ENCODE results near the gene KYAT1. TPM values are rescaled to one million over a fixed set of nuclear protein-coding genes. Genes with fewer than 3 reads are reported as not detected.

The KYAT1 gene
- total and polyA plus RNA-seq, 2 of the 8 experiments (the other 6 are each of a cell fraction or from before 2014, with no cell fraction given), result 30.4 to 42.2 TPM

GRCh38 chr9:128895556-128895955 lies 13.8 kb upstream of the KYAT1 start:
- Histone ChIP-seq H2AFZ (ENCODE audit: low read length) (no peak overlapping the region), H4K8ac (ENCODE audit: extremely low read depth, insufficient read depth, low read length) (no peak overlapping the region), H3K23ac (ENCODE audit: insufficient read length) (no peak overlapping the region), H2BK120ac (replicated peaks; ENCODE audit: low read depth, low read length) (no peak overlapping the region), H2BK5ac (ENCODE audit: low read depth, low read length) (no peak overlapping the region), H3K9ac (replicated peaks in 1 of 4; ENCODE audit: extremely low read depth in 1 of 4, low read depth in 3 of 4, low read length in 3 of 4) (no peak overlapping the region), H3K79me2 (ENCODE audit: control insufficient read depth in 1 of 2, insufficient read depth in 2 of 2, low read length in 2 of 2) (peaks cover 3 to 86% of the 10 kb centered on the region in 2 experiments; a peak in 3 of 4 replicates), H2AK5ac (ENCODE audit: low read depth, low read length) (no peak overlapping the region), H3K27ac (ENCODE audit: low read depth, low read length) (no peak overlapping the region), H3K23me2 (ENCODE audit: low read depth, low read length) (no peaks in the 10 kb centered on the region), H3K36me3 (ENCODE audit: control insufficient read depth in 2 of 4, insufficient read depth in 4 of 4, low read length in 3 of 4) (peaks cover 0 to 17% (median 5%) of the 10 kb centered on the region in 4 experiments; a peak in 6 of 8 replicates), H4K20me1 (replicated peaks in 1 of 2; ENCODE audit: control insufficient read depth in 1 of 2, insufficient read depth in 2 of 2, low read length in 2 of 2) (peaks cover 3 to 20% of the 10 kb centered on the region in 2 experiments), H2BK15ac (ENCODE audit: low read length) (no peak overlapping the region), H3K4me3 (ENCODE audit: extremely low read depth in 1 of 4, insufficient read depth in 2 of 4, low read depth in 3 of 4, low read length in 4 of 4) (peak overlapping the region in 1 of 4 experiments; percentile 6; a peak in 1 of 8 replicates), H3K27me3 (replicated peaks in 1 of 4; ENCODE audit: control insufficient read depth in 3 of 4, extremely low read depth in 1 of 4, insufficient read depth in 3 of 4, low read length in 3 of 4) (no peaks in the 10 kb centered on the region), H3K4me1 (replicated peaks in 1 of 4; ENCODE audit: control insufficient read depth in 3 of 4, insufficient read depth in 4 of 4, low read length in 3 of 4) (peaks cover 0 to 21% (median 7%) of the 10 kb centered on the region in 4 experiments; a peak in 6 of 7 replicates), H3K4me2 (ENCODE audit: insufficient read depth in 1 of 2, low read depth in 2 of 2, low read length in 2 of 2) (peak overlapping the region; percentile 8 to 31; a peak in 3 of 4 replicates), H3K14ac (ENCODE audit: insufficient read length) (no peak overlapping the region), H4K91ac (replicated peaks; ENCODE audit: insufficient read length, low read length) (no peak overlapping the region), H2BK12ac (ENCODE audit: low read depth, low read length) (no peak overlapping the region), H3K18ac (ENCODE audit: extremely low read depth, low read length) (no peak overlapping the region), H4K5ac (ENCODE audit: insufficient read length, low read depth, low read length) (no peak overlapping the region), H3K56ac (replicated peaks; ENCODE audit: insufficient read length, low read depth, low read length) (no peak overlapping the region), H3K9me3 (ENCODE audit: insufficient read depth in 2 of 2, low read depth in 1 of 2, low read length in 1 of 2) (no peaks in the 10 kb centered on the region), H3K4ac (replicated peaks; ENCODE audit: insufficient read length, low read depth, low read length) (no peak overlapping the region), H3K79me1 (ENCODE audit: low read depth, low read length) (peaks cover 9% of the 10 kb centered on the region), H2BK20ac (ENCODE audit: low read length) (no peak overlapping the region)
- CTCF ChIA-PET (ENCODE audit: partially characterized antibody), result interaction anchor here (0.6 to 1.4 kb wide), 7 partner anchors 9 to 112 kb away, joined by 3 to 8 read pairs (median 5); no protein-coding TSS in a partner anchor
- FAIRE-seq, result no peak
- WGBS, 2 experiments (ENCODE audit: extremely low coverage in 1 of 2, insufficient coverage in 1 of 2, insufficient read length in 1 of 2, insufficient replicate concordance in 2 of 2, low coverage in 1 of 2, low lambda C conversion rate in 2 of 2, missing lambda C conversion rate in 1 of 2), result 45% methylated on average over 4 of the region's 4 CpGs; no CpG with 5 or more reads in 1 of the 2 experiments
- peak in 1 of 2 experiments; percentile 63 for DNase-seq (ENCODE audit: low read depth in 1 of 2, low spot score in 2 of 2)
- POLR2A ChIA-PET (ENCODE audit: partially characterized antibody), result interaction anchor here (0.6 to 1.5 kb wide), 6 partner anchors 10 to 107 kb away, joined by 3 to 5 read pairs (median 4); partner anchors contain the start of genes KYAT1, LRRC8A and SPOUT1
- TF ChIP-seq SIN3A (conservative IDR thresholded peaks at IDR 0.05 in 1 of 2, IDR thresholded peaks at IDR 0.05 in 1 of 2; ENCODE audit: low read depth in 1 of 2, low read length in 2 of 2) (peak in 1 of 2 experiments; percentile 53; a peak in 1 of 4 replicates), NRF1 (IDR thresholded peaks at IDR 0.05; ENCODE audit: low read depth, low read length) (no peak)

Data from H1 (cell line).